GM12874 (cell line): ENCODE measurements around the gene CRIM1.

Experiments
- TF ChIP-seq, protein P1 (sequence below): IDR thresholded peaks from 2 replicates; pipeline ENCODE4 v1.5.1; 2011; ENCODE audit warnings: low read depth, mild to moderate bottlenecking, control low read depth, low read length, moderate library complexity; ENCODE audit not compliant: insufficient read depth

CRIM1 gene

DNA sequence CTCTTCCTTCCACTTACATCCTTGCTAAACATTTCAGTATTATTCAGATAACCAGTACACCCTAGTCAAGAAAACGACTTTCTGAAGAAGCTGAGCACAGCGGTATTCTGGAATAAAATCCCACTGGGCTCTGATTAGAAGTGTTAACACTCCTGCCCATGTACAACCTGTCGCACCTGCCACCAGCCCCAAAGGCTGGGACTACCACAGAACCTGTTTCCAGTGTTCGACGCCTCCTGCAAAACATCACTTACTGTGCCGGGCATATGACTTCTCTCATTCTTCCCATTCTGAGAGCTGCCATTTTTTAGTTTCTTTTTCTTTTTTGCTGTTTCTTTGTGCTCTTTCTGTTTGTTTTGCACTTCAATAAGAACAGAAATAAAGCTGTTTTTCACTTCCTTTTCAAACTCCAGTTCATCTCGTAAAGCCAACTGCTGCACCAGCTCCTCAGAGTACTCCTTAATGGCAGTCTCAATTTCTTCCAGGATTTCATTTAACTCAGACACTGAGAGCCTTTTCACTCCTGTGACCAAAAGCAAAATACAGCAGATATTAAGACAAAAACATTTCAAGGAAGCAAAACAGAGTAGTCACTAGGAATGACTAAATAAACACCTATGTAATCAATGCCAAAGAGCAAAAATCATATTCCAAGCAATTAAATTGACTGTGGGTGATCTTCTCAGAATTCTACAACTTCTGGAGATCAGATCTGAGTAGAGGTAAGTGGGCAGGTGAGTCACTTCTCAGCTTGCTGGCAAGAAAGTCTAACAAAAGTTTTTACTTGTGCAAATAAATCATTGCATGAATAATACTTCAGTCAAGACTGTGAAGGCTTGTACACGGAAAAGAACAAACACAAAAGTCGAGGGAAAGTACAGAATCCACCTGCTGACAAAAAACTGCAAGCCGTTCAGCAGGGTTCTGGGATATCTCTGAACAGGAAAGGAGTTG, 223.0 kb downstream of the CRIM1 start:
- TF ChIP-seq, protein P1, sequence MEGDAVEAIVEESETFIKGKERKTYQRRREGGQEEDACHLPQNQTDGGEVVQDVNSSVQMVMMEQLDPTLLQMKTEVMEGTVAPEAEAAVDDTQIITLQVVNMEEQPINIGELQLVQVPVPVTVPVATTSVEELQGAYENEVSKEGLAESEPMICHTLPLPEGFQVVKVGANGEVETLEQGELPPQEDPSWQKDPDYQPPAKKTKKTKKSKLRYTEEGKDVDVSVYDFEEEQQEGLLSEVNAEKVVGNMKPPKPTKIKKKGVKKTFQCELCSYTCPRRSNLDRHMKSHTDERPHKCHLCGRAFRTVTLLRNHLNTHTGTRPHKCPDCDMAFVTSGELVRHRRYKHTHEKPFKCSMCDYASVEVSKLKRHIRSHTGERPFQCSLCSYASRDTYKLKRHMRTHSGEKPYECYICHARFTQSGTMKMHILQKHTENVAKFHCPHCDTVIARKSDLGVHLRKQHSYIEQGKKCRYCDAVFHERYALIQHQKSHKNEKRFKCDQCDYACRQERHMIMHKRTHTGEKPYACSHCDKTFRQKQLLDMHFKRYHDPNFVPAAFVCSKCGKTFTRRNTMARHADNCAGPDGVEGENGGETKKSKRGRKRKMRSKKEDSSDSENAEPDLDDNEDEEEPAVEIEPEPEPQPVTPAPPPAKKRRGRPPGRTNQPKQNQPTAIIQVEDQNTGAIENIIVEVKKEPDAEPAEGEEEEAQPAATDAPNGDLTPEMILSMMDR, result no peak

DNA sequence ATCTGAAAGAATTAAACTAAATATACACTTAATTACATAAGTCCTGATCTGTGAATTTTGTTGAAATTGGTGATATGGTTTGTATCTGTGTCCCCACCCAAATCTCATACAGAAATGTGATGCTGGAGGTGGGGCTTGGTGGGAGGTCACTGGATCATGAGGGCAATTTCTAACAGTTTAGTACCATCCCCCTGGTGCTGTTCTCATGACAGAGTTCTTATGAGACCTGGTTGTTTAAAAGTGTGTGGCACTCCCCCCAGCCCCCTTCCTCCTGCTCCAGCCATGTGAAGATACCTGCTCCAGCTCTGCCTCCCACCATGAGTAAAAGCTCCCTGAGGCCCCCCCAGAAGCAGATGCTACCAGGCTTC, 223.7 kb downstream of the CRIM1 start:
- TF ChIP-seq, protein P1, result no peak

DNA sequence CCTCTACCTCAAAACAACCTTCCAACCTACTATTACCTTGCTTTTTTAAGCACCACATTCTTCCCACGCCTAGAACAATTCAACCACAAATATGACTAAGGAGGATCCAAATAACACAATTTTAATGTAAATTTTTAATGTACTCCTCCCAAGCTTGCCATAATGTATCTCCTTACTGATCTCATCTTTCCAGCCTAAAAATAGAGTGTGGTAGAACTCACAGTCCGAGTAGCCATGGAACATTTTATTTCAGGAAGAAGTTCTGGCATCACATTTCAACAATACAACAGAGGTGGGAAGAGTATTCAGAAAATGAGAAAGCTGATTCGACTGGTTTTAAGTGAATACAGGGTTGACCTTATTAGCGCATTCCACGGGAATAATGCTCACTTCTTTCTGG, 227.0 kb downstream of the CRIM1 start:
- TF ChIP-seq, protein P1, result no peak

DNA sequence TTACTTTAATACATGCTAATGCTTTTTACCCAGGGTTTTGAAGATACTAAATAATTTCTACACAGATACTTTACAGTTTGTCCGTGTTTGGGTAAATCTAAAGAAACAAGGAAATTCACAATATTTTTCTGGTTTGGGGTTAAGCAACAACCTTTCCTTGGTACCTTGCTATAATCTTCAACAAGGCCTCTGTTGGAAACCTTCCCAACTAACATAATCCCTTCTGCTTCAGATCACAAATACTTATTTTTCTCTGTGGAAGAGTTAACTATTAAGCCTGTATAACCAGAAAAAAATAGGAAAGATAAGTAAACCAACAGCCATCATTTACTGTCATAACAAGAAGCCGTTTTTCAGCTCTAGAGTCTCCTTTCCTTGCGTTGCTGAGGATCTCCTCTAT, 227.4 kb downstream of the CRIM1 start:
- TF ChIP-seq, protein P1, result no peak

DNA sequence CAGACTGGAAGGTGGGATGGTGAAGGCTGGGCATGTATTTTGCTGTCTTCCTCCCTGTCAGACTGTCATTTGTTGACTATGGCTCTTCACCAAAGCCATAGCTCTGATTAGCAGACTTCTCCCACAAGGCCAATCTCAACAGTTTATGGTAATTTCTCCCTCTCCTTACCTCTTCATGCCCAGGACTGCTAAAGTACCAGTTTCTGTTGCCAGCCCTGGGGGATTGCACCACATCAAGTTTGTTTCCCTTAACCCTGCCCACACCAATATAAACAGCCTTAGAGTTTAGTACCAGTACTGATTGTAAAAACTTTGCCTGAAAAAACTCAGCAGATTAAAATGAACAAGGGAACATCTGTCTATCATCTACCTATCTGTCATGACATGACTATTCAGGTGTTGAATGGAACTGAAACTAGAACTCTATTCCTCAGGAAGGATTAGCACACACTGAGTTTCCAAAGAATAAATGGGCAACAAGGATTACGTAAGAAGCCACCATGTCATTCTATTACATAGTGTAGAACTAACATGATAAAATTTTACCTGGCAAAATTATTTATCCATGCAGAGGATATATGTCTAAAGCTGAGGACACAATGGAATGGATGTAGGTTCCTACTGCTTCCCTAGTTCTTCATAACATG, 228.7 kb downstream of the CRIM1 start:
- TF ChIP-seq, protein P1, result no peak

DNA sequence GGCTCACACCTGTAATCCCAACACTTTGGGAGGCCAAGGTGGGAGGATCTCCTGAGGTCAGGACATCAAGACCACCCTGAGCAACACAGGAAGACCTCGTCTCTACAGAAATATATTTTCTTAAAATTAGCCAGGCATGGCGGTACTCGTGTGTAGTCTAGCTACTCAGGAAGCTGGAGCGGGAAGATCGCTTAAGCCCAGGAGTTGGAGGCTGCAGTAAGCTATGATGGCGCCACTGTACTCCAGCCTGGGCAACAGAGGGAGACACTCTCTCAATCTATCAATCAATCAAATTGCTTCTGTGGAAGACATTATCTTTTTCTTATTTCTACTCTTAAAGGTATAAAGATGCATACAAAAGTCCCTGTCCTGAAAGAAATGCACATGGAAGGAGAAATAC, 231.1 kb downstream of the CRIM1 start:
- TF ChIP-seq, protein P1, result no peak

DNA sequence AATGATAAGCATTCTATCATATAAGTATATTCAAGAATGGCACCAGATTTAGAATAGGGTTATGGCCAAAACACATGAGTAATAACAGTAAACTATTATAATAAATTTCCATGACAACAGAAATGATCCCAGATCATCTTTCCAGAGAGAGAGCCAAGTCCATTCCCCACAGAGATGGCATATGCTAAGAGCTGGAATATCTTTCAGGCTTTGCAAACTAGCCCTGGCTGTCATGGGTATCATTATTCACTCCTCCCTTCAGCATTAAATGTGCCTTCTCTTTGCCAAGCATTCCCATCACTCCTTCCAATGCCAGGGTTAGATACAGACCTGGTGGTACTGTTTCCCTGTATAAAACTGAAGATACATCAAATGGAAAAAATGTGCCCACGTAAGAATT, 231.5 kb downstream of the CRIM1 start:
- TF ChIP-seq, protein P1, result no peak
